IPS DF 6.9 (cell line): ENCODE data around the gene MCUB.
"Not testable (repeated sequence)": the region's sequence is repeated elsewhere in the genome, so short reads cannot be mapped to it uniquely, and the experiment has no call there.

Experiments
- DNase-seq: peaks from one replicate; pipeline ENCODE4 v3.0.0-alpha.2; 2013; ENCODE audit warnings: low read depth, low spot score
- H3K27ac ChIP-seq: one replicate; pipeline ENCODE4 v1.5.1; 2013; ENCODE audit warnings: low read length, control low read depth
- H3K27me3 ChIP-seq: 2 replicates; pipeline ENCODE4 v1.6.1; 2013; ENCODE audit warnings: mild to moderate bottlenecking, low read length; ENCODE audit not compliant: control insufficient read depth, insufficient read depth
- H3K36me3 ChIP-seq: 2 replicates; pipeline ENCODE4 v1.6.1; 2013; ENCODE audit warnings: low read length; ENCODE audit not compliant: control insufficient read depth, insufficient read depth
- H3K4me1 ChIP-seq: 2 replicates; pipeline ENCODE4 v1.6.1; 2013; ENCODE audit warnings: low read length; ENCODE audit not compliant: control insufficient read depth, insufficient read depth
- H3K4me3 ChIP-seq: 2 replicates; pipeline ENCODE4 v1.5.1; 2013; ENCODE audit warnings: mild to moderate bottlenecking, low read length
- H3K9me3 ChIP-seq: 2 replicates; pipeline ENCODE4 v1.6.1; 2013; ENCODE audit warnings: low read length, inconsistent platforms; ENCODE audit not compliant: control insufficient read depth, insufficient read depth
- WGBS: extraction: QIAGEN DNeasy Blood & Tissue Kit; methylation state at CpG from one replicate; pipeline ENCODE4 v1.1.7; 2013; ENCODE audit warnings: mixed read lengths, missing lambda C conversion rate; ENCODE audit not compliant: insufficient read length, insufficient coverage; 5-methylcytosine and 5-hydroxymethylcytosine counted together

MCUB gene

DNA sequence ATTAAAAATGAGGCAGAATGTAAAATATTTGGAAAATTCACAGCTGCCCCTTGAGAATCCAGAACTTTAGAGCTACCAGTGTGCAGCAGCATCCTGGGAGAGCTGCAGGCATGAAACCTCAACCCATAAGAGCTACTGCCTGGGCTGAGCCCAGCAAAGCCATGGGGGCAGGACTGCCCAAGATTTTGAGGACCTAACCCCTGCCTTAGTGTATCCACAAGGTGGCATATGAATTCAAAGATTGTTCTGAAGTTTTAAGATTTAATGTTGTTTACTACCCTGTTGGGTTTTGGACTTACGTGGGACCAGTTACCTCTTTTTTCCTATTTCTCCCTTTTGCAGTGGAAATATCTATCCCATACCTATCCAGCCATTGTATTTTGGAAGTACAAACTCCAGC lies 116.8 kb downstream of the MCUB start:
- no peak overlapping the region for H3K4me3 ChIP-seq
- H3K4me1 ChIP-seq: peaks cover 2% of the 10 kb centered on the region; the same call in 1 of the 2 replicates
- no peaks in the 10 kb centered on the region for H3K36me3 ChIP-seq
- H3K27ac ChIP-seq: no peak overlapping the region
- peaks cover 2% of the 10 kb centered on the region; the same call in 1 of the 2 replicates for H3K9me3 ChIP-seq
- no peaks in the 10 kb centered on the region for H3K27me3 ChIP-seq
- no CpG with 5 or more reads among the region's 1 CpG for WGBS
- no peak for DNase-seq

DNA sequence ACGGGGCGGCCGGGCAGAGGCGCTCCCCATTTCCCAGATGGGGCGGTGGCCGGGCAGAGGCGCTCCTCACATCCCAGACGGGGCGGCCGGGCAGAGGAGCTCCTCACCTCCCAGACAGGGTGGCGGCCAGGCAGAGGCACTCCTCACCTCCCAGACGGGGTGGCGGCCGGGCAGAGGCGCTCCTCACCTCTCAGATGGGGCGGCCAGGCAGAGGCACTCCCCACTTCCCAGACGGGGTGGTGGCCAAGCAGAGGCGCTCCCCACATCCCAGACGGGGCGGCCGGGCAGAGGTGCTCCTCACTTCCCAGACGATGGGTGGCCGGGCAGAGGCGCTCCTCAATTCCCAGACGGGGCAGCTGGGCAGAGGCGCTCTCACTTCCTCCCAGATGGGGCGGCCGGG lies 118.4 kb downstream of the MCUB start:
- DNase-seq, H3K9me3 ChIP-seq, H3K4me3 ChIP-seq, H3K27me3 ChIP-seq, H3K4me1 ChIP-seq, H3K36me3 ChIP-seq, H3K27ac ChIP-seq: not testable (repeated sequence)
- WGBS: no CpG with 5 or more reads among the region's 28 CpGs

DNA sequence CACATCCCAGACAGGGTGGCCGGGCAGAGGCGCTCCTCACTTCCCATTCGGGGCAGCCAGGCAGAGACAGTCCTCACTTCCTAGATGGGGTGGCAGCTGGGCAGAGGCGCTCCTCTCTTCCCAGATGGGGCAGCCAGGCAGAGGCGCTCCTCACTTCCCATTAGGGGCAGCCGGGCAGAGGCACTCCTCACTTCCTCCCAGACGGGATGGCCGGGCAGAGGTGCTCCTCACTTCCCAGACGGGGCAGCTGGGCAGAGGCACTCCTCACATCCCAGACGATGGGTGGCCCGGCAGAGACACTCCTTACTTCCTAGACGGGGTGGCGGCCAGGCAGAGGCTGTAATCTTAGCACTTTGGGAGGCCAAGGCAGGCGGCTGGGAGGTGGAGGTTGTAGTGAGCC lies 118.9 kb downstream of the MCUB start:
- DNase-seq, H3K27ac ChIP-seq: not testable (repeated sequence)

DNA sequence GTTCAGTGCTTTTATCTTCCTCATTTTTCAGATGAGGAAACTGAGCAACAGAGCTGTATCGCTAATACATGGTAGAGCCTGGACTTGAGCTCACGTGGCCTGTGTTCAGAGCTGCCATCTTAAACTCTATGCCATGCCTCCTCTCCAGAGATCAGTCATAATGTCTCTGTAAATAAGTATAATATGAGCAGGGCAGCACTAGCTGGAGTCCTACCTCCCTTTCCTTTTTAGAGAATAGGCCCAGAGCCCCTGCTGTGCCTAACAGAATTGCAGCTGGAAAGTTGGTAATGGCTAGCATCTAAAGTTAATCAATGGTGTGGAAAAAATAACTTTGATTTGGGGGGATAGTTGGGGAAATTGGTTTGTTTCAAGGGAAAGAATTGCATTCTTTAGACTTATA lies 122.8 kb downstream of the MCUB start:
- WGBS: no CpG with 5 or more reads among the region's 2 CpGs
- no peaks in the 10 kb centered on the region for H3K9me3 ChIP-seq
- H3K4me3 ChIP-seq: no peak overlapping the region
- H3K4me1 ChIP-seq: peaks cover 4% of the 10 kb centered on the region
- DNase-seq: no peak
- H3K27me3 ChIP-seq: no peaks in the 10 kb centered on the region
- no peak overlapping the region for H3K27ac ChIP-seq
- H3K36me3 ChIP-seq: no peaks in the 10 kb centered on the region

More for the DNA sequence above, 118.9 kb downstream of the MCUB start:
- WGBS: no CpG with 5 or more reads among the region's 14 CpGs
- H3K9me3 ChIP-seq, H3K4me1 ChIP-seq, H3K36me3 ChIP-seq, H3K27me3 ChIP-seq, H3K4me3 ChIP-seq: not testable (repeated sequence)

DNA sequence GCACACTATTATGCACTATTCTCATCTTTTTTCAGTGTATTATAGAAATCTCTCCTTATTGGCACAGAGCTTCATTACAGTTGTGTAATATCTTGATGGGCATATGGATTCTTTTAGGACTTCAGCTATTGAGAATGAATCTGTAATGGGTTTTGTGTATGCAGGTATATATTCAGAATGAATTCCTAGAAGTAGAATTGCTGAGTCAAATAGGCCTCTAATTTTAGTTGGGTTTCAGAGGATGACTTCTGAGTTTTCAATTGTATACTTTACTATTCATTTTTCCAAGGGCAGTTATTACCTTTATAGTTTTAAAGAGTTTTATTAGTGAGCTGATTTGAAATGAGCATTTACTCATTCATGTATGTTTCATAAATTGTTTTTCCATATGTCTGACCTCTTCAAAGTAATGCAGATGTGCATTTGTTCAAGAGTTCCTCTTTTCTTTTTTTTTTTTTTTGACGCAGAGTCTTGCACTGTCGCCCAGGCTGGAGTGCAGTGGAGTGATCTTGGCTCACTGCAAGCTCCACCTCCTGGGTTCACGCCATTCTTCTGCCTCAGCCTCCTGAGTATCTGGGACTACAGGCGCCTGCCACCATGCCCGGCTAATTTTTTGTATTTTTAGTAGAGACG lies 123.7 kb downstream of the MCUB start:
- H3K27ac ChIP-seq: no peak overlapping the region
- no peaks in the 10 kb centered on the region for H3K9me3 ChIP-seq
- H3K4me1 ChIP-seq: peaks cover 4% of the 10 kb centered on the region
- DNase-seq: no peak
- H3K27me3 ChIP-seq: no peaks in the 10 kb centered on the region
- H3K36me3 ChIP-seq: no peaks in the 10 kb centered on the region
- no peak overlapping the region for H3K4me3 ChIP-seq
- no CpG with 5 or more reads among the region's 6 CpGs for WGBS

DNA sequence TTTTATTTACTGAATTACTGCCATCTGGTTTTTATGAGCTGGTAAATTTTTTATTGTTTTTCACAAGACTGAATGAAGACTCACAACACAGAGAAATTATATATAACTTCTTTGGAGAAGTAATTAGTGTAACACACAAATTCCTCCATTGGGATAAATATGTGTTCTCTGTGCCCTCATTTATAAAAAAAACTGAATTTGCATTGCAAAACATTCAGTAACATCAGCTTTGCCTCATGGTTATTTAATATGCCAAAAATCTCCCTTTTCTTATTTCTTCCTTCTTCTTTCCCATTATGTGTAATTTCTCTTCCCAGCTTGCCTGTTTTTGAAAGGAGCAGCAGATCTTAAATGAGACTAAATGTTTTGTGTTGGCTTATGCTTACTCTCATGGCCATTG lies 124.7 kb downstream of the MCUB start:
- Histone ChIP-seq H3K9me3 (no peaks in the 10 kb centered on the region), H3K4me1 (peaks cover 4% of the 10 kb centered on the region), H3K36me3 (no peaks in the 10 kb centered on the region), H3K27ac (no peak overlapping the region), H3K4me3 (no peak overlapping the region), H3K27me3 (no peaks in the 10 kb centered on the region)
- DNase-seq: no peak

DNA sequence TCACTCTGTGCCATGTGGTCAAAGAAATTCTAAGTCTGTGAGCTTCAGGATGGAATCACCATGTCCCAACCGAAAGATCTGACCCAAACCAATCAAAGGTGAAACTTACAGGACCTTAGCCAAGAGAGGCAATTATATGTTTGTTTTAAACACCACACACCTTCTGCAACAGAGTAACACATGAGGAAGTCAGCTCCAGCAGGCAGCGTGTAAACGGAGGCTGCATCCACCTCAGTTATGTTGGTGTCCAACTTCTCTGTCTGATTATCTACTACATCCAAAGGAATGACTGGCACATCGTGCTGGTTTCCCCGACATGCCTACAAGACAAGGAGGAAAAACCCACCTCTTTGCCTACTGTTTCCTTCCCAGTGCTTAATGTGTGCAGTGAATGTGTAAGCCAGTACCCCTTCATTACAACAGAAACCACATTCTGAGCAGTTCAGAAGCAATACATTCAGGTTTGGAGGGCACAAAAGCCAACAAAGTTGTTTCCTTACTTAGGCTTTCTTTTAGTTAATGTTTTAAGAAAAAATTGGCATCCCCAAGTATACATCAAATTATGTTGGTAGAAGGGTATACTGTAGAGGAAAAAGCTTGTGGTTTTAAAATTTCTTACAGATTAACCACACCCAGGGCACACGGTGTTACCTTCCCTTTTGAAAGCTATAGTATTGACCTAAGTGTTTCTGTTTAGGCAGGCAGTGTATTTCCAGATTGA lies 130.8 kb downstream of the MCUB start:
- H3K4me3 ChIP-seq: no peak overlapping the region
- H3K27me3 ChIP-seq: no peaks in the 10 kb centered on the region
- no CpG with 5 or more reads among the region's 6 CpGs for WGBS

DNA sequence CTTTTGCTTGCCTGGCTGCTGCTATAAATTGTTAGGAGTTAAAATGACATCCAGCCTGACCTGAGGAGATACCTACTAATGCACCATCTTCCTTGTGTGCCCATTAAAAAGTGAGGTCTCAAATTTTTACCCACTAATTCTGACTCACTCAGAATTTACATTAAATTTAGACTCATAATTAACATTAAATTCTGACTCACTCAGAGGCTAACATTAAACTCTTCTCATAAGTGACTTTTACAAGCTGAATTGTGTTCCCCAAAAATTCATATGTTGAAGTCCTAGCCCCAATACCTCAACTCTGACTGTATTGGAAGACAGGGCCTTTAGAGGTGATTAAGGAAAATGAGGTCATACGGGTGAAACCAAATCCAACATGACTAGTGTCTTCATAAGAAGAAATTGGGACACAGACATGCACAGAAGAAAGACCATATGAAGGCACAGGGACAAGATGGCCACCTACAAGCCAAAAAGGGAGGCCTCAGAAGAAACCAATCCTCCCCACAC lies 131.4 kb downstream of the MCUB start:
- no peak overlapping the region for H3K4me3 ChIP-seq
- WGBS: no CpG with 5 or more reads among the region's 1 CpG
- no peaks in the 10 kb centered on the region for H3K4me1 ChIP-seq
- no peak overlapping the region for H3K27ac ChIP-seq
- DNase-seq: no peak
- H3K27me3 ChIP-seq: no peaks in the 10 kb centered on the region
- H3K9me3 ChIP-seq: no peaks in the 10 kb centered on the region
- H3K36me3 ChIP-seq: no peaks in the 10 kb centered on the region; the same call in 1 of the 2 replicates

More for the DNA sequence above, 130.8 kb downstream of the MCUB start:
- H3K27ac ChIP-seq: no peak overlapping the region
- no peak for DNase-seq
- H3K4me1 ChIP-seq: no peaks in the 10 kb centered on the region
- H3K36me3 ChIP-seq: no peaks in the 10 kb centered on the region; the same call in 1 of the 2 replicates
- H3K9me3 ChIP-seq: no peaks in the 10 kb centered on the region

DNA sequence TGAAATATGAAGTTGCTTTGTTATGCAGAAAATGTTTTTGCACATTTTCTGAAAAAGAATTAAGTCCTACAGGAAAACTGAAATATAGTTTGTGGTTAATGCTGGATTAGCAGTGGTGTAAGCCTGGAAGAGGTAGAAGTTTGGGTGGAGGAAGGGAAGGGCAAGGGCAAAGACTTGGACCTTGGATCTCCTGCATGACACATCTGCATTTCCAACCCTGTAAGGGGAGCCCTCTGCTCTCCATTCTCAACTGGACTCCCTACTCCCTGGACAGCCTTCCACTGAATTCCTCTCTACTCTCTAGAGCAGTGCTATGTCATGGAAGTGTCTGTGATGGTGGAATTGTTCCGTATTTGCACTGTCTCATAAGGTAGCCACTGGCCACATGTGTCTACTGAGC lies 138.6 kb downstream of the MCUB start:
- no peak for DNase-seq
- Histone ChIP-seq H3K4me3 (no peak overlapping the region), H3K27me3 (no peaks in the 10 kb centered on the region), H3K27ac (no peak overlapping the region), H3K4me1 (no peaks in the 10 kb centered on the region), H3K36me3 (no peaks in the 10 kb centered on the region), H3K9me3 (no peaks in the 10 kb centered on the region)
- no CpG with 5 or more reads among the region's 1 CpG for WGBS

DNA sequence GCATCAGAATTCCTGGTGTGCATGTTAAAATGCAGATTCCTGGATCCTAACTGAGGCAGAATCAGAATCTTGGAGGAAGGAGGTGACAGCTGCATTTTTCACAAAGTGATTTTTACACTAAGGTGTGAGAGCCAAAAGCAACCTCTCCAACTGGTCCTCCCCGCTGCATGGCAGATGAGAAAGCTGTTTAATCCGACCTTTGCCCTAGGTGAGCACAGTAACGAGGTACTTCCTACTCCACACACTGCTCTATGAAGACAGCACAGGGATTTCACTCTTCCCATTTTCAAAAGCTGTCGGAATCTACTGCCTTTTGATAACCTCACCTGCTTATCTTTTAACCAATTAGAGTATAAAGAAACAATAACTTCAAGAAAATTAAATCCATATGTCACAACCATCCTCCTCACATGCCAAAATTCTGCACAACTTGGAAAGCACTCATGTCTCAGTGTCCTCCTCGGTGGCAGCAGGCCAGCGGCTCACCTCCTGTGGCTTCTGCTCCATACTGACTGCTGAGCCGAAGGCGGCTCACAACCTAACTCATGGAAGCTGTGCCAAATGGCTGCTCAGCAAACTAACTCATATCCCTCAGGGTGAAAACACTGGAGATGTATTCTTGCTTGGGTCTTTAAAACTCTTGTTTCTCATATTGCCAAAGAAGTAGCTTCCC lies 139.6 kb downstream of the MCUB start:
- Histone ChIP-seq H3K36me3 (no peaks in the 10 kb centered on the region), H3K4me1 (no peaks in the 10 kb centered on the region), H3K9me3 (no peaks in the 10 kb centered on the region), H3K4me3 (no peak overlapping the region), H3K27ac (no peak overlapping the region), H3K27me3 (no peaks in the 10 kb centered on the region)
- no CpG with 5 or more reads among the region's 8 CpGs for WGBS
- no peak for DNase-seq
